Mesothelial cell of epicardium (in vitro differentiated cells): ENCODE results near the gene TINAG. TPM values are rescaled to one million over a fixed set of nuclear protein-coding genes. Genes with fewer than 3 reads are reported as not detected.

Experiments used
- DNase-seq, 2 experiments: peaks; one replicate each; pipeline ENCODE4 v3.0.0; 2021; ENCODE audit warnings: low spot score in 2 of 2; ENCODE audit not compliant: unreplicated experiment in 2 of 2
- H3K27ac Mint-ChIP-seq: 2 replicates; pipeline ENCODE4 v1.8.0; 2021; ENCODE audit warnings: mixed read lengths
- H3K27me3 Mint-ChIP-seq: 2 replicates; pipeline ENCODE4 v1.8.0; 2021; ENCODE audit warnings: low read depth, mixed read lengths
- H3K36me3 Mint-ChIP-seq: 2 replicates; pipeline ENCODE4 v1.8.0; 2021; ENCODE audit warnings: mixed read lengths
- H3K4me1 Mint-ChIP-seq: 2 replicates; pipeline ENCODE4 v1.8.0; 2021; ENCODE audit warnings: mixed read lengths
- H3K4me3 Mint-ChIP-seq: 2 replicates; pipeline ENCODE4 v1.8.0; 2021; ENCODE audit warnings: mild to moderate bottlenecking, moderate library complexity, mixed read lengths
- H3K9me3 Mint-ChIP-seq: 2 replicates; pipeline ENCODE4 v1.8.0; 2021; ENCODE audit warnings: mixed read lengths
- CTCF ChIP-seq: fragments of 200-600 bp; sonication (generic); IDR thresholded peaks from one replicate; pipeline ENCODE4 v1.5.0; 2021; ENCODE audit warnings: antibody characterized with exemption; ENCODE audit not compliant: unreplicated experiment
- total RNA-seq: library from RNA; stranded (reverse); gene quantifications from 3 replicates; pipeline ENCODE4 v1.2.1, GENCODE V29; 2021

Gene TINAG
- total RNA-seq, 1 donor from 2014 or later, result not detected

DNA sequence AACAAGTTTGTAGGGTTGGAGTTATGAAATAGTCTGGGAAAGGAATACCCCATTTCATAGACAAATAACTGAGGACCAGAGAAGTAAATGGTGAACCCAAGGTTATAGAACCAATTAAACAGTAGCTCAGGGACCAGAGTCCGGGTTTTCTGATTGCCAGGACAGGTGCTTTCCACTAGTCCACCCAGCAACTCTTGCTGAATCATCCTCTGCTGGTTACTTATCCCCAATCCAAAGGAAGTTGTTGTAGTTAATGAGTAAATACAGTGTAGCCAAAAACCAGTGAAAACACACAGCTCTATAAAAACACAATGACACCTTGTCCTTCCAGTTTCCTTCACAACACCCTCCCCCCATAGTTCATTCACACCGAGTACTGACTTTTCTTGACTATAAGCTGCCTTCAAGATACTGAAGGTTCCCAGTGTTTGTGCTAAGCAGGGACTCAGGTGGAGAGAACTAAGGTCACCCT, 766 bp upstream of the TINAG start:
- H3K27ac Mint-ChIP-seq, result no peak overlapping the region
- no peak for DNase-seq
- H3K36me3 Mint-ChIP-seq, result no peaks in the 10 kb centered on the region
- no peaks in the 10 kb centered on the region for H3K4me1 Mint-ChIP-seq
- H3K27me3 Mint-ChIP-seq, result no peaks in the 10 kb centered on the region
- H3K4me3 Mint-ChIP-seq, result no peak overlapping the region
- TF ChIP-seq CTCF, result no peak
- no peaks in the 10 kb centered on the region for H3K9me3 Mint-ChIP-seq

DNA sequence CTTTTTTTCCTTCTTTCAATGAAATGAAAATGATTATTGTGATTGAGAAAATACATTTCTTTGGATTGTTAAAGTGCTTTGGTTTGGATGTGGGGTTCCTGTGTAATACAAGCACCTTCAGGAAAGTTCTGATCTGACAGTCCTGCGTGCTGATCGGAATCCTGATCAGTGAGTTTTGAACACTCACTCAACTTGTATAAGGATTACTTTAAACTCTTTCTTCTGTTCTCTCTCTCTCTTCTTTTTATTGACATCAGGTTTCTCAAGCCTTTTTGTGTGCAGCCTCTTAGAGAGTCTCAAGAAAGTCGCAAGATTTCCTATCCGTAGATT, 710 bp downstream of the TINAG start:
- no peak overlapping the region for H3K4me3 Mint-ChIP-seq
- no peaks in the 10 kb centered on the region for H3K9me3 Mint-ChIP-seq
- H3K27ac Mint-ChIP-seq, result no peak overlapping the region
- H3K4me1 Mint-ChIP-seq, result no peaks in the 10 kb centered on the region
- no peaks in the 10 kb centered on the region for H3K36me3 Mint-ChIP-seq
- no peak for DNase-seq
- TF ChIP-seq CTCF, result no peak
- H3K27me3 Mint-ChIP-seq, result no peaks in the 10 kb centered on the region

- Mint-ChIP-seq H3K27ac (no peak overlapping the region), H3K36me3 (no peaks in the 10 kb centered on the region), H3K4me3 (no peak overlapping the region), H3K4me1 (no peaks in the 10 kb centered on the region), H3K9me3 (no peaks in the 10 kb centered on the region), H3K27me3 (no peaks in the 10 kb centered on the region)
- no peak for DNase-seq
- TF ChIP-seq CTCF, result no peak
Observed at GRCh38 chr6:54310377-54311152, 2.3 kb downstream of the TINAG start.

- H3K27me3 Mint-ChIP-seq, result no peaks in the 10 kb centered on the region
- H3K9me3 Mint-ChIP-seq, result no peaks in the 10 kb centered on the region
- no peak for DNase-seq
- no peak for TF ChIP-seq CTCF
- no peaks in the 10 kb centered on the region for H3K4me1 Mint-ChIP-seq
- H3K36me3 Mint-ChIP-seq, result no peaks in the 10 kb centered on the region
- H3K4me3 Mint-ChIP-seq, result no peak overlapping the region
- no peak overlapping the region for H3K27ac Mint-ChIP-seq
Observed at GRCh38 chr6:54315656-54316055, 7.4 kb downstream of the TINAG start.

- Mint-ChIP-seq H3K9me3 (no peaks in the 10 kb centered on the region), H3K36me3 (no peaks in the 10 kb centered on the region), H3K27ac (no peak overlapping the region), H3K4me3 (no peak overlapping the region), H3K27me3 (no peaks in the 10 kb centered on the region), H3K4me1 (no peaks in the 10 kb centered on the region)
- no peak for DNase-seq
- no peak for TF ChIP-seq CTCF
Observed at GRCh38 chr6:54320871-54321270, 12.6 kb downstream of the TINAG start.
